Stimulated activated CD4-positive, alpha-beta T cell treated with anti-CD3 and anti-CD28 coated beads, Interleukin-2, amount 100 ng/mL, for 4 hours (primary cell): ENCODE data around the gene RAB38.

Experiments
- DNase-seq: peaks from one replicate; pipeline ENCODE4 v3.0.0-alpha.2; 2020; ENCODE audit warnings: low read depth

RAB38 gene

GRCh38 chr11:88103337-88104206 is 71.7 kb downstream of the RAB38 start:
- DNase-seq, result no peak

GRCh38 chr11:88102598-88102934 is 72.7 kb downstream of the RAB38 start:
- DNase-seq, result no peak

GRCh38 chr11:88101881-88102597 is 73.2 kb downstream of the RAB38 start:
- no peak for DNase-seq

- DNase-seq, result no peak
Observed at GRCh38 chr11:88100151-88100550, 75.1 kb downstream of the RAB38 start.

GRCh38 chr11:88098289-88098688 is 77.0 kb downstream of the RAB38 start:
- no peak for DNase-seq

- DNase-seq, result no peak
Observed at GRCh38 chr11:88089134-88089533, 86.1 kb downstream of the RAB38 start.

GRCh38 chr11:88087337-88087736 is 87.9 kb downstream of the RAB38 start:
- no peak for DNase-seq

- DNase-seq, result no peak
Observed at GRCh38 chr11:88086297-88086696, 88.9 kb downstream of the RAB38 start.

GRCh38 chr11:88070437-88070836 is 104.8 kb downstream of the RAB38 start:
- no peak for DNase-seq

- DNase-seq, result no peak
Observed at GRCh38 chr11:88068848-88069554, 106.2 kb downstream of the RAB38 start.

GRCh38 chr11:88066090-88066489 is 109.2 kb downstream of the RAB38 start:
- no peak for DNase-seq

- no peak for DNase-seq
Observed at GRCh38 chr11:88064097-88064705, 111.0 kb downstream of the RAB38 start.
